ELR (cell line): ENCODE measurements around the gene EVA1C.
A peak's percentile ranks its signal among the peaks of the same experiment; 100 is the strongest.
"Not testable (repeated sequence)": the region's sequence is repeated elsewhere in the genome, so short reads cannot be mapped to it uniquely, and the experiment has no call there.

Experiments used
- DNase-seq: peaks from one replicate; pipeline ENCODE4 v3.0.0-alpha.2; 2015; ENCODE audit warnings: low read depth

EVA1C gene

DNA sequence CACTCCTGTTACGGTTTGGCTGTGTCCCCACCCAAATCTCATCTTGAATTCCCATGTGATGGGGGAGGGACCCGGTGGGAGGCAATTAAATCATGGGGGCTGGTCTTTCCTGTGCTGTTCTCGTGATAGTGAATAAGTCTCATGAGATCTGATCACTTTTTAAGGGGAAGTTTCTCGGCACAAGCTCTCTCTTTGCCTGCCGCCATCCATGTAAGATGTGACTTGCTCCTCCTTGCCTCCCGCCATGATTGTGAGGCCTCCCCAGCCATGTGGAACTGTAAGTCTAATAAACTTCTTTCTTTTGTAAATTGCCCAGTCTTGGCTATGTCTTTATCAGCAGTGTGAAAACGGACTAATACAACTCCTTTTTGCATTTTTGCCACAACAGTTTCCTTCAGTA is 118.3 kb downstream of the EVA1C start:
- not testable (repeated sequence) for DNase-seq

DNA sequence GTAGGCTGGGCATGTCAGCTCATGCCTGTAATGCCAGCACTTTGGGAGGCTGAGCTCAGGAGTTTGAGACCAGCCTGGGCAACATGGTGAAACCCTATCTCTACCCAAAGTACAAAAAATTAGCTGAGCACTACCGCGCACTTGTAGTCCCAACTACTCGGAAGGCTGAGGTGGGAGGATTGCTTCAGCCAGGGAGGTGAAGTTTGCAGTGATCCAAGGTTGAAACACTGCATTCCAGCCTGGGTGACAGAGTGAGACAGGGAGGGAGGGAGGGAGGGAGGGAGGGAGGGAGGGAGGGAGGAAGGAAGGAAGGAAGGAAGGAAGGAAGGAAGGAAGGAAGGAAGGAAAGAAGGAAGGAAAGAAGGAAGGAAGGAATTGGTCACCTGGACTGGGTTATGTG is 119.1 kb downstream of the EVA1C start:
- not testable (repeated sequence) for DNase-seq

DNA sequence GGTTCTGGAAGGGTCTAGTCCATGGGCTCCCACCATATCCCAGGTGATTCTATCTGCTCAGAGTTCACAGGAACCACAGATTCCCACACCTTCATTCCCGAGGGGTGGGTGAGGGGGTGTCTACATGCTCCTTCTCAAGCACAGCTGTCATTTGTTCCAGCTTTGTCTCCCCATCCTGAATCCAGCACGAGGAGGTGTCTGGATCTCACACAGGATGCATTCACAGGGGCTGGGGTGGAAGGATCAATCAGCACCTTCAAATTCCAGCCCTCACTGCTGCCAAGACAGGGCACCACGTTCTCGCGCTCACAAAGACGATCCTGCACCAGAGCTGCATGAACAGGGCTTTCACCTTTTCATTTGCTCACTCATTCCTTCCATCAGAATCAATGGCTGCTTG is 120.1 kb downstream of the EVA1C start:
- DNase-seq: no peak

DNA sequence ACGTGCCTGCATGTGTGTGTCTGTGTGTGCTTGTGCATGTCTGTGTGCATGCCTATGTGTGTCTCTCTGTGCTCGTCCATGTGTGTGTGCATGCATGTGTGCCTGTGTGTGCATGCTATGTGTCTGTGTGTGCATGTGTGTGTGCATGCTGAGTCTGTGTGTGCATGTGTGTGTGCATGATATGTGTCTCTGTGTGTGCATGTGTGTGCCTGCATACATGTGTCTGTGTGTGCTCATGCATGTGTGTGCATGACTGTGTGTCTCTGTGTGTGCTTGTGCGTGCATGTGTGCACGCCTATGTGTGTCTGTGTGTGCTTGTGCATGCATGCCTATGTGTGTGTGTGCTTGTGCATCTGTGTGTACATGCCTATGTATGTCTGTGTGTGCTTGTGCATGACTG is 120.5 kb downstream of the EVA1C start:
- DNase-seq: no peak

DNA sequence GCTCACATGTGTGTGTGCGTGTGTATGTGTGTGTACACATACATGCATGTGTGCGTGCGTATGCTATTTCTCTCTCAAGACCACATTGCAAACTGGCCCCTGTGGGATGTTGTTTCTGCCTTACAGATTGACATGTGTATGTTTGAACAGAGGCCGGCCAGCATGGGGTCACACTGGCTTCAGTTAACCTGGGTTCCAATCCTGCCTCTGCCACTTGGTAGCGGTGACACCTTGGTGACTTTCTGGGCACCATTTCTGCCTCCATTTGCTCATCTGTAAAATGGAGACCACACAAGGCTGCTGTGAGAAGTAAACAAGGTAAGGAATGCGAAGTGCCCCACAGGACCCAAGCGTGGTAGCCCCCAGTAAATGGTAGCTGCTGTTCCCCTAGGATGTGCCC is 121.1 kb downstream of the EVA1C start:
- no peak for DNase-seq

DNA sequence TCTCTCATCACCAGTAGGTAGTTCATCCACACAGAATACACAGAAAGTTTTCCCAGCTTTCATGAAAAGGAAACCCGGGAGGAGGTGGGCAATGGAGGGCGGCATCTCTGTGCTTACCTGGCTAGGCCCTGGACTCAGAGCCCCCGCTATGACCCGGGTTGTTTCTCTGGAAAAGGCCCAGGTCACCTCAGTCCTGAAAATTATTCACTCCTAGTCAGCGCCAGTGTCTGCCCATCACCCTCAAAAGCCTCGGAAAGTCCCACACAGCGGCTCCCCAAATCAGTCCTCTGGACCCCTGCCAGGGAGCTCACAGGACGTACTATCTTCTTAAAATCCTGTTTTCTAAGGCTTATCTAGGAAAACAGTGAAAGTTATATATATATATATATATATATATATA is 121.6 kb downstream of the EVA1C start:
- DNase-seq: no peak

DNA sequence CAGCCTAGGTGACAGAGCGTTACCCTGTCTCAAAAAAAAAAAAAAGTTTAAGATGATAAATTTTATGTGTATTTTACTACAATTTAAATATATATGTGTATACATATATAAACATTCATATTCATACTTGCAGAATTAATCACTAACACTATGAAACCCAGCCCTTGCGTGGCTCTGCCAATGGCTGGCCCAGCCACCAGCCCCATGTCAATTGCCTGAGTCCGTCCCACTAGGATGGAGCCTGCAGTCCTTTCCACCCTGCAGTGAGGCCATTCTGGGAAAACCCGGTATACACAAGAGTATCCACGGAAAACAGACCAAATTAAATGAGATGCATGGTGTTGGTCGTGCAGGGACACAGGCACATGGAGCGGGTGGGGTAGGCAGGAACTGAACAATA is 123.1 kb downstream of the EVA1C start:
- no peak for DNase-seq

DNA sequence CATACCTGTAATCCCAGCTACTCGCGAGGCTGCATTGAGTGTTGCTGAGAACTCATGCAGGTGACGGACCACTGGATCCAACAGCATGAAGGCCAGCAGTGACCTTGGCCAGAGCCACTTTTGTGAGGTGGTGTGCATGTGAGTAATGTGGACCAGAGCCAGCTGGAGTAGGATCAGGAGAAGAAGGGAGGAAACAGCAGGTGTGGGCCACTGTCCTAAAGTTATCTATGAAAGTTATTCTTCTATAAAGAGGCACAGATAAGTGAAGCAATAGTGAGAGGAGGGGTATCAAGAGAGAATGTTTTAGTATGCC is 125.0 kb downstream of the EVA1C start:
- no peak for DNase-seq

DNA sequence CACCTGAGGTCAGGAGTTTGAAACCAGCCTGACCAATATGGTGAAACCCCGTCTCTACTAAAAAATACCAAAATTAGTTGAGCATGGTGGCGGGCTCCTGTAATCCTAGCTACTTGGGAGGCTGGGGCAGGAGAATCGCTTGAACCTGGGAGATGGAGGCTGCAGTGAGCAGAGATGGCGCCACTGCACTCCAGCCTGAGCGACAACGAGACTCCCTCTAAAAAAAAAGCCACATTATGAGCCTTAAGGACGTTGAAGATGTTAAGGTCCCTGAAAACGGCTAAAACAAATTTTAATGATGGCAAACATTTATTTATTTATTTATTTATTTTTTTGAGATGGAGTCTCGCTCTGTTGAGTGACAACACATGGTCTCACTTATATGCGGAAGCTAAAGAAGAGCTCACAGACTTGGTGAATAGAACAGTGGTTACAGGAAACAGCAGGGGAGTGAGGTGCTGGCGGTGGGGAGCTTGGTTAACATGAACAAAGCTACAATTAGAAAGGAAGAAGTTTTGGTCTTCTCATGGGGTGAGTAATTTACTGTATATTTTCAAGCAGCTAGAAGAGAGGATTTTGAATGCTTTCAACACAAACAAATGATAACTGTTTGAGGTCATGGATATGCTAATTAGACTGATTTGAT is 125.8 kb downstream of the EVA1C start:
- no peak for DNase-seq

DNA sequence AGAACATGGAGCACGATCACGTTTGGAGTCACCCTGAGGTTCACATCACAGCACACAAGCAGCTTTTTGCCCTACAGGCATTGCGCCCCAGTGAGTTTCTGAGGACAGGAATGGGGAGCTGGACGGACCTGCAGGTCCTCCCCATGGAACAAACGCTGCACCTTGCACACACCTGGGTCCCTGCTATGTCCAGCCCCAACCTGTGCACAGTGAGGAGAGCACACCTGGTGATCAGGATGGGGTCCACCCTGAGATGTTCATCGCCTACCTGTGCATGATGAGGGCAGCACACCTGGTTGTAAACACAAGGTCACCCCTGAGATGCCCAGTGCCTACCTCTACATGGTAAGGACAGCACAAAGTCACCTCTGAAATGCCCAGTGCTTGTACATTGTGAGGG is 126.9 kb downstream of the EVA1C start:
- DNase-seq: no peak

DNA sequence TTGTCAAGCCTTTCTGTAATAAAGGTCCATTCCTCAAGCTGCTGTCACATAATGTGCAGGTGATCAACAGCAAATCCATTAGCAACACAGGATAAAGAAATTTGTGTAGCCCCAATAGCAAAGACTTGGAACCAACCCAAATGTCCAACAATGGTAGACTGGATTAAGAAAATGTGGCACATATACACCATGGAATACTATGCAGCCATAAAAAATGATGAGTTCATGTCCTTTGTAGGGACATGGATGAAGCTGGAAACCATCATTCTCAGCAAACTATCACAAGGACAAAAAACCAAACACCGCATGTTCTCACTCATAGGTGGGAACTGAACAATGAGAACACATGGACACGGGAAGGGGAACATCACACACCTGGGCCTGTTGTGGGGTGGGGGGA is 130.6 kb downstream of the EVA1C start:
- not testable (repeated sequence) for DNase-seq

DNA sequence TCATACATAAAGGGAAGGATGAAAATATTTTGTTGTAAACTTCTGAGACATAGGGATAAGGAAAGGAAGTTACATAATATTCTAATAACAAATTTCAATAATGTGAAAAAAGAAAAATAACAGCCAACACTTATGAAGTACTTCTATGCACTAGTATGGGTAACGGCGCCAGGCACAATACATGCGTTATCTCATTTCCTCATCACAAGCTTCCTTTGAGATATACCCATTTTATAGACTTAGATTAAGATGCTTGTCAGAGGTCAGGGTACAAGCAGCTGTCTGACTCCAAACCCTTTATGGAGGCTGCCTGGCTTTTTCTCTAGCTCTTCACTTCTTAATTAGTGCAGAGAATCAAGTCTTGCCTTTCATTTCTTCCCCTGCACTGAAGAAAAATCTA is 131.5 kb downstream of the EVA1C start:
- no peak for DNase-seq

DNA sequence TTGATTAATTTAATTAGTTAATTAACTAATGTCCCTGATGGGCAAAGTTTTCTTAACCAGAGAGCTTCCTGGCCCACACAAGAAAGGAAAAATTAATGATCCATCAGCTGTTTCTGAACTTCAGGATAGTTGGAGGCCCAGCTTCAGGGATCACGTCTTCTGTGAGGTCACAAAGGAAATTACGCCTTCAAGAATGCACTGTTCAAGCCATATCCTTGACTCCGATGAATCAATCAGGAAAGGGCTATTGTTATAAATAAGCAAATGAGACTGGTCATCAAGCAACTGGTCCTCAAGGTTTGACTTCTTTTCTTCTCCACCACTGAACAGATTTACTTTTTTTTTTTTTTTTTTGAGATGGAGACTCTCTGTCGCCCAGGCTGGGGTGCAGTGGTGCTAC is 132.2 kb downstream of the EVA1C start:
- peak; percentile 38 for DNase-seq

DNA sequence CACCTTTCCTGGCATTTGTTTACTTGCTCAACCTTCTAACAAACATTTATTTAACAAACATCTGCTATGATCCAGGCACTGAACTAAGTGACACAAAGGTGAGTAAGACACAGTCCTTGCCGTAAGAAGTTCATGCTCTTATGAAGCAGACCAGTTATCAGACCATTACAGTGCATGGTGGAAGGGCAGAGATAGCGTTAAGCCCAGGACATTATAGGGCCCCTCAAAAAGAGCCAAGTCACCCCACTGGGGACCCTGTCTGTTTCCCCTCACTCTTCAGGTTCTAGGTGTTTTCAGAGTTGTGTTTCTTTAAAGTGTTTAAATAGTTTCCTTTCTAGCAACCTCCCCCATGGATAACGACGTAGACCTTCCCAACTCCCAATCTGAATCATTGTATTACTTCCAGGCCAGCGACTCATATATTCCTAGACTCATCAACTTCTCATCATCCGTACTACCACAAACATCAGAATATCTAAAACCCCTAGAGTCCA is 133.5 kb downstream of the EVA1C start:
- DNase-seq: peak; percentile 46

DNA sequence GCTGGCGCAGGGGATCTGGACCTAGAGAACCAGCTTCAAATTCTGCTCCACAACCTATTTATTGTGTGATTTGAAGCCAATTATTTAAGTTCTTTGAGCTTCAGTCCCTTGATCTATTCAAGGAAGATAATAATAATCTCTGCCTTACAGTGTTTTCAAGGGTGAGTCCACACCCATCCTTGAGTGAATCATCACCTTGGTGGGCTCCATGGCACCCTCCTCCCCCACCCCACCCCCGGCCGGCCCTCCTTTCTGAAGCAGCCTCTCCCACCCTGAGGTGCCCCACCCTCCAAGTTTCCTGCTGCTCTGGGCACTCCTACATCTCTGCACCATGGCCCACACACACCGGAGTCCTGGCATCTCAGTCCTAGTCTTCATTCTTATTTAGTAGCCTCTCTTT is 134.5 kb downstream of the EVA1C start:
- no peak for DNase-seq

DNA sequence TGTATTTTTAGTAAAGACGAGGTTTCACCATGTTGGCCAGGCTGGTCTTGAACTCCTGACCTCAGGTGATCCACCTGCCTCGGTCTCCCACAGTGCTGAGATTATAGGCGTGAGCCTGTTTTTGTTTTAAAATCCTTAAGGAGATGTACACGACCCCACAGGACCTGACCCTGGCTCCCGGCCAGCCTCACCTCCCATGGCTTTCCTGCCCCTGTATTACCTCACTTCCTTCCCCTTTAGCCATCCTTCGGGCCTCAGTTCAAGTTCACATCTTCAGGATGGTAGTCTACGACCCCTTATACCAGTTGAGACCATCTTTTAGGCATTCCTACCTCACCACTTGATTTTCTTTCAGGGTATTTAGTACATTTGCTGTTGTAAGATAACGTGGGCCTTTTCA is 136.5 kb downstream of the EVA1C start:
- no peak for DNase-seq

DNA sequence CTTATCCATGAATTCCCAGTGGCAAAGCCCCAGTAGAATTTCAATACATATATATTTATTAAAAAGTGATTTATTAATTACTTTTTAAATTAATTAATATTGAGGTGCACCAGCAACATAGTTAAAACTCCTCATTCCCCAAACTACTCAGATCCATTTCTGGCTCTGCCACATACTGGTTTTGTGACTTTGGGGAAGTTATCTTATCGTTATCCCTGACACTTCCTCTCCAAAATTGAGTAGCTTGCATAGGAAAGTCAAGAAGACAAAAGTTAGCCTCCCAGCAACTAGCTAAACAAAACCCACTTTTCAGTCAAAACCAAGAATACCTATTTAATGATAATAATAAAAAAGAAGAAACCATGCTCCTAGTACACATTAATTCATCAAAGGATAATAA is 136.9 kb downstream of the EVA1C start:
- DNase-seq: no peak

DNA sequence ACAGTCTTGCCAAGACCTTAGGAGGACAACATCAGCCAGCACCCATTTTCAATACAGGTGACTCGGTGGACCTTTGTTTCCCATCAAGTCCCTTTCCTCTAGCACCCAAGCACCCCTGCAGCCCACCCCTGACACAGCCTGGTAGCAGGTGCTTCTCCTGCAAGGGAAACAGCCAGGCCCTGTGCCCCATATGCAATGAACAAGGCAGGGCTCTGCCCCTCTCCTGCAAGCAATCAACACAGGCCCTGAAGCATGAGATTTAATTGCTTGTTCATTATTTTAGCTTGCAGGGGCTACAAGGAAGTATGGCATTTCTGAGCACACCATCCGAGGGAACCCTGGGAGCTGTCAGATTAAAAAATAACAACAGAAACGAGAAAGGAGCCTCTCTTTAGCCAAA is 137.4 kb downstream of the EVA1C start:
- no peak for DNase-seq

DNA sequence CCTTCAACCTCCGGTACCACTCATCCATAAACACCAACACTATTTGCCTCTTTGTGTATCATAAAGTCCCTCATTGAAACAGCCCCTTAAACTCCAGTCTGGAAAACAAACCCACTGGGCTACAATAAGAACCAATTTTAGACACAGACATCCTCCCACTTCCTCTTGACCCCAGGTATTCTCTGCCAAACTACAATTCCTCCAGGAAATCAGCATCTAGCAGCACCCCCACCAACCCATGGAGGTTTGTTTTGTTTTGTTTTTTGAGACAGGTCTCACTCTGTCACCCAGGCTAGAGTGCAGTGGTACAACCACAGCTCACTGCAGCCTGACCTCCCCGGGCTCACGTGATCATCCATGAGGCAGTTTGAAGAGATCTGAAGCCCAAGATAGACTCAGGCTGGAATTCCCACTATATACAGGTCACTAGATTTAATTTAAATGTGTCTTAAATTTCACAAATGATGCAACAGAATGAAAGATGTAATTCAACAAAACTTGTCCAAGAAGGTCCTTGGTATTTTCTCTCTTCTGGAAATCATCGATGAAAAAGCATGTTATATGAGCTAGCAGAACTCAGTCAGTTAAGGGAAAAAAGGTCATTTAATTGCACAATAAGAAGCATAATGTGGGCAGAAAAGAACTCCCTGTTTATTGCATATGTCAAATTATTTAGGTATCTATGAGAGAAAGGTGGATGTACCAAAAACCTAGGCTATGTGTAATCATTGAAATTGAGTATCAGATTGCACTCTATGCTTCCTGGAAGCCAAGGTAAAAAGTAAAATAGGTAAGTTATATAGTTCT is 142.5 kb downstream of the EVA1C start:
- DNase-seq: no peak

DNA sequence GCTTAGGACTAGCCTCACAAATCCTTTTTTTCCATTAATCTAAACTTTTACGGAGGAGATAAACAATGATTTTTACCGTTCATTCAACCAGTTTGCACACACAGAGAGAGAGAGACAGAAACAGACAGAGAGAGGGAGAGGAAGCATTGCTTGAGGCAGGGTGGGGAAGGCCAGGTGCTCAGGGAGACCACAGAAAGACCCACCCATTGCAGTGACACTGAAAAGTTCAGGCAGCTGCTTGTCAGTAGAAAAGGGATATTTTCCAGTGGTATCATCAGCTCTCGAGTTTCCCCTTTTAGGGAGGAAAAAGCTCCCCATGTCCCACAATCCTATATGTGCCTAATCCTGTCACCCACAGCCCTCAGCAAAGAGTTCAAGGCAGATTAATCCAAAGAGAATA is 145.6 kb downstream of the EVA1C start:
- no peak for DNase-seq

DNA sequence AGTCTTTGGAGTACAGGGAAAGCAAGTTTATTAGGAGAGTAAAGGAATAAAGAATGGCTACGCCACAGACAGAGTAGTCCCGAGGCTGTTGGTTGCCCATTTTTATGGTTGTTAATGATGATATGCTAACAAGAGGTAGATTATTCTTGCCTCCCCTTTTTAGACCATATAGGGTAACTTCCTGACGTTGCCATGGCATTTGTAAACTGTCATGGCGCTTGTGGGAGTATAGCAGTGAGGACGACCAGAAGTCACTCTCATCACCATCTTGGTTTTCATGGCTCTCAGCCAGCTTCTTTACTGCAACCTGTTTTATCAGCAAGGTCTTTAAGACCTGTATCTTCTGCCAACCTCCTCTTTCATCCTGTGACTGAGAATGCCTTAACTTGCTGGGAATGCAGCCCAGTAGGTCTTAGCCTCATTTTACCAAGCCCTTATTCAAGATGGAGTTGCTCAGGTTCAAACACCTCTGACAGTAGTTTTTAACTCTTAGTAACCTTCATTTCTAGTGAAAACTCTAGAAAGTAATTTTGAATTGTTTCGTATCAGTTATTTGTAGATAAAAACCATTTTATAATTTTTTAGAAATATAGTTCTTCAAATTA is 146.6 kb downstream of the EVA1C start:
- DNase-seq: no peak

DNA sequence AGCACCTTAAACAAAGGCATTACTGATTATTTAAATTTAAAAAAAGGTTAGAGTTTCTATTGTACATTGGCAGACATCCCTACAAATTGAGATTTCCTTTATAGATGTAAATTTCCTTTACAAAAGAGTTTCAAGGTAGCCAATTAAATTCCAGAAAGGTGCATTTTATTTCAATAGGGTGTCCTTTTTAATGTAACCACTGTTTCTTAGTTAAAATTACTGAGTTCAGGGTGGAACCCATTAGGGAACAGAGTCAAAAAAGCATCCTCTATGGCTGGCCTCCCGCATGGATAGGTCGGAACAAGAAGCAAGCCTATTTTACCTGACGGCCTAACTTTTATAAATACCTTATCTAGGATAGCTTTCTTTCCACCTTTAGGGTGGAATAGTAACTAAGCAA is 148.4 kb downstream of the EVA1C start:
- DNase-seq: no peak

DNA sequence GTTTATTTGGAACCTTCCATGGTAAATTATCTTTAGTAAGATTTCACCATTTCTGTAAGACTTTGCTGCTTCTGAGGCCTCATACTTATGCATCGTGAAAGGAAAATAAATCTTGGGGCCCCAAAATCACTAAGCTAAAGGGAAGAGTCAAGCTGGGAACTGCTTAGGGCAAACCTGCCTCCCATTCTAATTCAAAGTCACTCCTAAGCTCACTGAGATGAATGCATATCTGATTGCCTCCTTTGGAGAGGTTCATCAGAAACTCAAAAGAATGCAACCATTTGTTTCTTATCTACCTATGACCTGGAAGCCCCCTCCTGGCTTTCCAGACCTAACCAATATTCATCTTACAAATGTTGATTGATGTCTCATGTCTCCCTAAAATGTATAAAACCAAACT is 149.0 kb downstream of the EVA1C start:
- DNase-seq: not testable (repeated sequence)

DNA sequence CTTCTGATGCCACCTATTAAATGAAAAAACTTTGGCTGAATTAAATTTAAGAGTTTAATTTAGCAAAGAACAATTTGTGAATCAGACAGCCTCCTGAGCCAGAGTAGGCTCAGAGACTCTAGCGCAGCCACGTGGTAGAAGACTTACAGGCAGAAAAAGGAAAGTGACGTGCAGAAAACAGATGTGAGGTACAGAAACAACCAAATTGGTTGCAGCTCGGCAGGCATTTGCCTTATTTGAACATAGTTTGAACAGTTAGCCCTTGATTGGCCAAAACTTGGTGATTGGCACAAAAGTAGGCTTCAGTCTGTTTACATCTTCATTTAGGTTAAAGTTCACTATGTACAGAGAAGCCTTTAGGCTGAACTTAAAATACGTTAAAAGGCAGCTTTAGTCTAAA is 149.9 kb downstream of the EVA1C start:
- peak; percentile 79 for DNase-seq
